Caco-2 (cell line): ENCODE data around the gene TAF11L8. TPM values are rescaled to one million over a fixed set of nuclear protein-coding genes. Genes with fewer than 3 reads are reported as not detected.
"Not testable (repeated sequence)": the region's sequence is repeated elsewhere in the genome, so short reads cannot be mapped to it uniquely, and the experiment has no call there.

Source experiments
- BruUV-seq: library from RNA; stranded (reverse); fragments of 400-500 nt; replicated peaks from 2 replicates; lab custom pipeline; 2021; lab: Mats Ljungman, UMichigan
- CTCF ChIA-PET: fragments of 300-600 bp; sonication (Branson Sonifier 250); formaldehyde crosslinking; loops from one replicate; lab custom pipeline; 2022; ENCODE audit warnings: antibody characterized with exemption; lab: Charles Lee
- POLR2A ChIA-PET: fragments of 300-600 bp; sonication (Branson Sonifier 250); formaldehyde crosslinking; loops from one replicate; lab custom pipeline; 2022; ENCODE audit warnings: antibody characterized with exemption; lab: Charles Lee
- DNase-seq, 2 experiments: peaks; one replicate each; pipeline versions ENCODE4 v3.0.0 to v3.0.0-alpha.2; 2020 to 2022
- H3K27me3 ChIP-seq: replicated peaks from 2 replicates; pipeline ENCODE4 v1.6.0; 2011; ENCODE audit warnings: low read length; ENCODE audit not compliant: control insufficient read depth, insufficient read depth
- H3K36me3 ChIP-seq: 2 replicates; pipeline ENCODE4 v1.5.1; 2011; ENCODE audit warnings: low read length; ENCODE audit not compliant: control insufficient read depth, insufficient read depth
- H3K4me1 ChIP-seq: fragments of 250-450 bp; sonication (Bioruptor Pico); 2 replicates; pipeline ENCODE4 v1.5.1; 2020; ENCODE audit warnings: mild to moderate bottlenecking
- H3K4me3 ChIP-seq: 2 replicates; pipeline ENCODE4 v1.5.1; 2011; ENCODE audit warnings: low read depth, mild to moderate bottlenecking, control low read depth, low read length
- H3K9me3 ChIP-seq: fragments of 250-450 bp; sonication (Bioruptor Pico); 2 replicates; pipeline ENCODE4 v1.5.1; 2020; ENCODE audit warnings: mild to moderate bottlenecking, moderate library complexity
- H3K27ac Mint-ChIP-seq: one replicate; pipeline ENCODE4 v1.8.0; 2022; ENCODE audit warnings: mixed read lengths; ENCODE audit not compliant: unreplicated experiment
- H3K27me3 Mint-ChIP-seq: one replicate; pipeline ENCODE4 v1.8.0; 2022; ENCODE audit warnings: mixed read lengths; ENCODE audit not compliant: insufficient read depth, unreplicated experiment
- H3K36me3 Mint-ChIP-seq: one replicate; pipeline ENCODE4 v1.8.0; 2022; ENCODE audit warnings: mild to moderate bottlenecking, mixed read lengths; ENCODE audit not compliant: insufficient read depth, unreplicated experiment
- H3K4me1 Mint-ChIP-seq: one replicate; pipeline ENCODE4 v1.8.0; 2022; ENCODE audit warnings: low read depth, mixed read lengths; ENCODE audit not compliant: unreplicated experiment
- H3K4me3 Mint-ChIP-seq: one replicate; pipeline ENCODE4 v1.8.0; 2022; ENCODE audit warnings: mild to moderate bottlenecking, moderate library complexity, mixed read lengths; ENCODE audit not compliant: unreplicated experiment
- H3K9me3 Mint-ChIP-seq: one replicate; pipeline ENCODE4 v1.8.0; 2022; ENCODE audit warnings: mixed read lengths; ENCODE audit not compliant: unreplicated experiment
- intact Hi-C: fragments of 100-400 bp; cut with micrococcal nuclease; formaldehyde crosslinking; loops from one replicate; pipeline ENCODE4 v1.10.0; 2022; ENCODE audit not compliant: unreplicated experiment
- total RNA-seq: library from RNA; stranded (reverse); gene quantifications from 2 replicates; pipeline ENCODE4 v1.2.3, GENCODE V29; 2022
- TF ChIP-seq, protein P1 (sequence below), 2 experiments: fragments of 200-600 bp in 1 of 2; IDR thresholded peaks; 1 replicate in 1 of 2; 2 replicates in 1 of 2; pipeline versions ENCODE4 v1.5.1 to v1.8.0; 2011 to 2022; ENCODE audit warnings: antibody characterized with exemption in 1 of 2, control low read depth in 1 of 2, inconsistent platforms in 1 of 2, low read depth in 1 of 2, low read length in 1 of 2, mild to moderate bottlenecking in 1 of 2, moderate library complexity in 1 of 2; ENCODE audit not compliant: insufficient read depth in 1 of 2, severe bottlenecking in 1 of 2, unreplicated experiment in 1 of 2

TAF11L8 gene
- total RNA-seq, 1 experiment from 2014 or later, result not detected

DNA sequence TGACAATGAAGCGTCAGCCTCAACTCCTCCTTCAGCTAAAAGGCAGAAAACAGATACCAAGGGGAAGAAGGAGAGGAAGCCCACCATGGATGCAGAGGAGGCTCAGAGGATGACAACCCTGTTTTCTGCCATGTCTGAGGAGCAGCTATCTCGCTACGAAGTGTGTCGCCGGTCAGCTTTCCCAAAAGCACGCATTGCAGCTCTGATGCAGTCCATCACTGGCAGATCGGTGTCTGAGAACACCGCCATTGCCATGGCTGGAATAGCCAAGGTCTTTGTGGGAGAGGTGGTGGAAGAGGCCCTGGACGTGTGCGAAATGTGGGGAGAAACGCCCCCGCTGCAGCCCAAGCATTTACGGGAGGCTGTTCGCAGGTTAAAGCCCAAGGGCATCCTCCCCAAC, 14.2 kb upstream of the TAF11L8 start:
- Mint-ChIP-seq H3K4me1 (no peaks in the 10 kb centered on the region), H3K4me3 (no peak overlapping the region), H3K36me3 (no peaks in the 10 kb centered on the region), H3K9me3 (no peaks in the 10 kb centered on the region), H3K27ac (no peak overlapping the region), H3K27me3 (peaks cover 3% of the 10 kb centered on the region)
- Histone ChIP-seq H3K9me3 (no peaks in the 10 kb centered on the region), H3K4me1 (no peaks in the 10 kb centered on the region), H3K36me3 (no peaks in the 10 kb centered on the region), H3K4me3 (no peak overlapping the region), H3K27me3 (no peaks in the 10 kb centered on the region)
- no peak for DNase-seq
- no TSS peak for BruUV-seq
- TF ChIP-seq, protein P1, sequence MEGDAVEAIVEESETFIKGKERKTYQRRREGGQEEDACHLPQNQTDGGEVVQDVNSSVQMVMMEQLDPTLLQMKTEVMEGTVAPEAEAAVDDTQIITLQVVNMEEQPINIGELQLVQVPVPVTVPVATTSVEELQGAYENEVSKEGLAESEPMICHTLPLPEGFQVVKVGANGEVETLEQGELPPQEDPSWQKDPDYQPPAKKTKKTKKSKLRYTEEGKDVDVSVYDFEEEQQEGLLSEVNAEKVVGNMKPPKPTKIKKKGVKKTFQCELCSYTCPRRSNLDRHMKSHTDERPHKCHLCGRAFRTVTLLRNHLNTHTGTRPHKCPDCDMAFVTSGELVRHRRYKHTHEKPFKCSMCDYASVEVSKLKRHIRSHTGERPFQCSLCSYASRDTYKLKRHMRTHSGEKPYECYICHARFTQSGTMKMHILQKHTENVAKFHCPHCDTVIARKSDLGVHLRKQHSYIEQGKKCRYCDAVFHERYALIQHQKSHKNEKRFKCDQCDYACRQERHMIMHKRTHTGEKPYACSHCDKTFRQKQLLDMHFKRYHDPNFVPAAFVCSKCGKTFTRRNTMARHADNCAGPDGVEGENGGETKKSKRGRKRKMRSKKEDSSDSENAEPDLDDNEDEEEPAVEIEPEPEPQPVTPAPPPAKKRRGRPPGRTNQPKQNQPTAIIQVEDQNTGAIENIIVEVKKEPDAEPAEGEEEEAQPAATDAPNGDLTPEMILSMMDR (IDR thresholded peaks at IDR 0.05; ENCODE audit: insufficient read depth in 1 of 2, low read depth in 1 of 2, low read length in 1 of 2, severe bottlenecking in 1 of 2, unreplicated experiment in 1 of 2), result no peak
- POLR2A ChIA-PET, result no interaction called here
- intact Hi-C loops, result no loop called here
- CTCF ChIA-PET, result no interaction called here

DNA sequence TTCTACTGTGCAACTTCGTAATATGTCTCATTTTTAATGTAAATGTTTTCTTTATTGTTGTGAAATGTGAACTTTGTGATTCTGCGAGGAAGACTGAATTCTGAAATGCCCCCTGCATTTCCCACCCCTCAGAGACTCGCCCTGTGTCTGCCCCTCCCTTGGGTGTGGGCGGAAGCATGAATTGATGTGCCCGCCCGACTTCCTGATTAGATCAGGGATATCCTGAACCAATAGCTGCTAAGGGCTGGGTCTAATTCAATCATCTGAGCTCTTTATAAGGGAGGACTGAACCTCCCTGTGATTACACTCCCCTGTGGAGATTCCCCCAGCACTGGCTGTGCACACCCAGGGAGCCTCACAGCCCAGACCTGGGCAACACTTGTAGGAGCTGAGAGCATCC, 13.1 kb upstream of the TAF11L8 start, which contains the start of gene TAF11L11:
Gene TAF11L11, plus strand, starts transcription at position 304 of the 400 bp plus-strand sequence.
- H3K27me3 Mint-ChIP-seq, CTCF ChIA-PET, H3K4me3 ChIP-seq, H3K36me3 Mint-ChIP-seq, H3K9me3 Mint-ChIP-seq, H3K4me3 Mint-ChIP-seq, H3K4me1 Mint-ChIP-seq, H3K27me3 ChIP-seq, BruUV-seq, H3K4me1 ChIP-seq, intact Hi-C loops, H3K36me3 ChIP-seq, H3K27ac Mint-ChIP-seq, H3K9me3 ChIP-seq, DNase-seq, POLR2A ChIA-PET: not testable (repeated sequence)

DNA sequence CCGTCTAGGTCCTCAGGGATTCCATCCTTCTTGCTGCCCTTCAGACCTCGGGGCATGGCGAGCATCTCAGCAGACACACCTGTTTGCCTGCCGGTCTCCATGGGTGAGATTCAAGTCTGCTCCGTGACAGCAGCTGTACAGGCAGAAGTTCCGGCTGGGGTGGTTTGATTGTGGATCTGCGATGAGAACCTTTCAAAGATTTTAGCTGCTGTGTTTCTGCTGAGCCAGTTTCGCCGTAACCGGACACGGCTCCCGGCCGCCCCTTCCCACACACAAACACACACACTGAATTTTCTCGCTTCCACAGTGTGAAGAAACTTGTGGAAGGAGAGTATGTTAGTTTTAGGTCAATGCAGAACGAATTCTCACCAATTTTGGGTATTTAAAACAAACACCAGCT, 7.0 kb upstream of the TAF11L8 start, which contains the start of gene TAF11L10:
Gene TAF11L10, minus strand, starts transcription at position 101 of the 400 bp plus-strand sequence.
- H3K27me3 ChIP-seq, H3K4me3 Mint-ChIP-seq, POLR2A ChIA-PET, DNase-seq, H3K4me1 Mint-ChIP-seq, BruUV-seq, H3K36me3 ChIP-seq, H3K36me3 Mint-ChIP-seq, intact Hi-C loops, H3K27me3 Mint-ChIP-seq, H3K27ac Mint-ChIP-seq, H3K9me3 Mint-ChIP-seq, CTCF ChIA-PET, H3K4me3 ChIP-seq, H3K9me3 ChIP-seq, H3K4me1 ChIP-seq: not testable (repeated sequence)

DNA sequence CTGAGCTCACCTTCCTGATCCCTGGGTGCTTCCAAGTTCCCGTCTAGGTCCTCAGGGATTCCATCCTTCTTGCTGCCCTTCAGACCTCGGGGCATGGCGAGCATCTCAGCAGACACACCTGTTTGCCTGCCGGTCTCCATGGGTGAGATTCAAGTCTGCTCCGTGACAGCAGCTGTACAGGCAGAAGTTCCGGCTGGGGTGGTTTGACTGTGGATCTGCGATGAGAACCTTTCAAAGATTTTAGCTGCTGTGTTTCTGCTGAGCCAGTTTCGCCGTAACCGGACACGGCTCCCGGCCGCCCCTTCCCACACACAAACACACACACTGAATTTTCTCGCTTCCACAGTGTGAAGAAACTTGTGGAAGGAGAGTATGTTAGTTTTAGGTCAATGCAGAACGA, 3.5 kb upstream of the TAF11L8 start, which contains the start of gene TAF11L9:
Gene TAF11L9, minus strand, starts transcription at position 140 of the 400 bp plus-strand sequence.
- intact Hi-C loops, POLR2A ChIA-PET, H3K27me3 Mint-ChIP-seq, H3K9me3 ChIP-seq, H3K4me1 ChIP-seq, H3K4me1 Mint-ChIP-seq, H3K4me3 Mint-ChIP-seq, H3K9me3 Mint-ChIP-seq, DNase-seq, H3K4me3 ChIP-seq, H3K27ac Mint-ChIP-seq, H3K27me3 ChIP-seq, CTCF ChIA-PET, BruUV-seq, H3K36me3 ChIP-seq, H3K36me3 Mint-ChIP-seq: not testable (repeated sequence)

DNA sequence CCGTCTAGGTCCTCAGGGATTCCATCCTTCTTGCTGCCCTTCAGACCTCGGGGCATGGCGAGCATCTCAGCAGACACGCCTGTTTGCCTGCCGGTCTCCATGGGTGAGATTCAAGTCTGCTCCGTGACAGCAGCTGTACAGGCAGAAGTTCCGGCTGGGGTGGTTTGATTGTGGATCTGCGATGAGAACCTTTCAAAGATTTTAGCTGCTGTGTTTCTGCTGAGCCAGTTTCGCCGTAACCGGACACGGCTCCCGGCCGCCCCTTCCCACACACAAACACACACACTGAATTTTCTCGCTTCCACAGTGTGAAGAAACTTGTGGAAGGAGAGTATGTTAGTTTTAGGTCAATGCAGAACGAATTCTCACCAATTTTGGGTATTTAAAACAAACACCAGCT, 5.1 kb downstream of the TAF11L8 start, which contains the start of gene TAF11L7:
Gene TAF11L7, minus strand, starts transcription at position 101 of the 400 bp plus-strand sequence.
- DNase-seq, H3K4me1 Mint-ChIP-seq, POLR2A ChIA-PET, H3K9me3 Mint-ChIP-seq, BruUV-seq, H3K36me3 Mint-ChIP-seq, H3K9me3 ChIP-seq, H3K27me3 Mint-ChIP-seq, H3K36me3 ChIP-seq, intact Hi-C loops, CTCF ChIA-PET, H3K27ac Mint-ChIP-seq, H3K4me1 ChIP-seq, H3K27me3 ChIP-seq, H3K4me3 ChIP-seq, H3K4me3 Mint-ChIP-seq: not testable (repeated sequence)
